Pulmonary artery endothelial cell (primary cell): Measurements from ENCODE around the gene CORO1C. TPM values are rescaled to one million over a fixed set of nuclear protein-coding genes. Genes with fewer than 3 reads are reported as not detected.
"Not testable (repeated sequence)": the region's sequence is repeated elsewhere in the genome, so short reads cannot be mapped to it uniquely, and the experiment has no call there.

Source experiments
- DNase-seq: peaks from one replicate; pipeline ENCODE4 v3.0.0-alpha.2; 2011; ENCODE audit warnings: low read depth, low spot score
- total RNA-seq: library from RNA; depleted of rRNA; stranded (reverse); fragments of >200 nt; gene quantifications from 2 replicates; pipeline ENCODE4 v1.2.3, GENCODE V29; 2014

CORO1C gene
- 278 and 297 TPM in 2 replicates for total RNA-seq

DNA sequence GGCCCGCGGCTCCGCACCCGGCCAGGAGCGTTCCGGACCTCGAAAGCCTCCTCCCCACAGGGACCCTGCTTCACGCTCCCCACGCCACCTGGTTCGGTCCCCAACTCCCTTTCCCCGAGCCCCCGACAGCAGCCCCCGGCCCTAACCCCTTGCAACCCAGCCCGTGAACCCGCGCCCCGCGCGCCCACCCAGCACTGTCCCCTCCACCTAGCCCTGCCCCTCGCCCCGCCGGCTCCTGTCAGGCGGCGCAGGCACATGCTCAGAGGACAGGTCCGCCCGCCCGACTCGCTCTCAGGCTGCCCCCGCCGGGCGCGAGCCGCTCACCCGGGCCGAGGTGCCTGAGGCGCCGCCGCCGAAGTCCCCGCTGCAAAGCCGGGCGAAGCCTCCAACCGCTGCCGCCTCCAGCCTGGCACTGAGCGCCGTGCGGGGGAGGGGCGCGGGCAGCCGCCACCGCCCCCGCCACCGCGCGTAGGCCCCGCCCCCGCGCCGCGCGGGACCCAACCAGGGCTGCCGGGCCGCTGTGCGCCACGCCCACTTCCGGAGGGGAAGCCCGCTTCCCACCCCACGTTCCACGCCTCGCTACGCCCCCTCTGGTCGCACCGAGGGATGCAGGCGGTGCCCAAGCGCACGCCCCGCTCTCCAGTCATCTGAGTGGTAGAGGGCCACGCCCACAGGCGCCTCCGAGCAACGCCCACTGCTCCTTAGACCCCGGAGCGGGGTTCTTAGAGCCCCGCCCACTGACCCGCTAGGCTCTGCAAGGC lies at the start of gene CORO1C:
Gene CORO1C, minus strand, starts transcription at position 414 of the 761 bp plus-strand sequence. CDS start 30,200 bp downstream, outside the sequence.
- peak; percentile 83 for DNase-seq

DNA sequence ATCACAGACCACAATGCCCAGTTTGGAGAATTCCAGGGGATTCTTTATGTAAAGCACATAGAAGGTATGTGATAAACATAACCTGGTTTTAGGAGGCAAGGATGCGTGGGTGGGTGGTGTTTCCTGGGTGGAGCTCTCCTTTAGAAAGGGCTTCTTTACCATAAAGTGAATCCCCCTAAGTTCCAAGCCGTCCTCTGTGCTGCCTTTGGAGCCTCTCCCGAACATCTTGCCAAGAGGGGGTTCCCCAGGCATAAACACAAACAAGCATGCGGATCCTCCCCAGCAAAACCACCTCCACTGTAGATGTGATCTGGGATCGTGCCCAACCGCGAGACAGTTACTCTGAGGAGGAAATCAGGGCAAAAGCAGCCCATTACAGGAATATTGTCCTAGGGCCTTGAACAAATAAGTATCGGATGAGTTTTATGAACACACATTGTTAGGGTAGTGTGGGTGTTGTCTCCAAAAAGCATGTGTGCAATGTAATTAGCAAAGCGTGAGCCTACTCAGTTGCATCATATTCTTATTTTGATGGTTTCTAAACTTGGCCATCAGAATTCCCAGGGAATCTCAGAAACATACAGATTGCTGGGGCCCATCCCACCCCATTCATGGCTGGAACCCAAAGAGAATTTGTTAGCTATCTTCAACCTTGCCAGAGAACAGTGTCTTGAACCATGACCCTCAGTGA lies 48.8 kb upstream of the CORO1C start:
- no peak for DNase-seq

DNA sequence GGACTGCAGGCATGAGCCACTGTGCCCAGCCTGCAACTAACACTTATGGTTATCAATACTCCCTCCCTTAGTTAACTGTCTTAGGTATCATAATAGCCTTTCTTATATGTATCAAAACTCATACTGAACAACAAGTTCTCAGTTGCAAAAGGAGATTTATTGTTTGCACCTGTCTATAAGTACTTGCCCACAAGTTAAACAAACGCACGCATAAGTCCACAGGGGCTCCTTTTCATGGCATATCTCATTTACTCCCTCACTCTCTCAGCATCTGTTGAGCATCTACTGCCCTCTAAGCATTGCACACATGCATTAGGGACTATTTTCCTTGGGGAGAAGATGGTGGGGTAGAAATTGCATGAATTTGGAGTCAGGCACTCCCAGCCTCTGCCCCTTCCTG lies 46.7 kb upstream of the CORO1C start:
- no peak for DNase-seq

DNA sequence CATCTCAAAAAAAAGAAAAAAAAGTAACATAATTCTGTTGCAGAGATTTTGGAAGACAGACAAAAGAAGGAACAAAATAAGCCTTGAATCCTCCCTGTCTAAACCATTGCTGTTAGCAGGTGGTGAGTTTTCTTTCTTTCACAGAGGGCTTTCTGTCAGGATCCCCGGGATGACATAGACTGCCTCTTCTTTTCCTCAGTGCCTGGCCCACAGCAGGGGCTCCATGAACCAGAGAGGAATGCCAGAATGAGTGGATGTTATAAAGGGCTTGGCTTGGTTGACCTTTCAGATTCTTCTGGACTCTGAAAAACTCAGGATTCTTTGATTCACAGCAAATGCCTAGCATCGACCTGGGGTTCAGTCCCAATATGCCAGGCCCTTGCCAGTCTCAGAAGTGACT lies 45.8 kb upstream of the CORO1C start:
- no peak for DNase-seq

DNA sequence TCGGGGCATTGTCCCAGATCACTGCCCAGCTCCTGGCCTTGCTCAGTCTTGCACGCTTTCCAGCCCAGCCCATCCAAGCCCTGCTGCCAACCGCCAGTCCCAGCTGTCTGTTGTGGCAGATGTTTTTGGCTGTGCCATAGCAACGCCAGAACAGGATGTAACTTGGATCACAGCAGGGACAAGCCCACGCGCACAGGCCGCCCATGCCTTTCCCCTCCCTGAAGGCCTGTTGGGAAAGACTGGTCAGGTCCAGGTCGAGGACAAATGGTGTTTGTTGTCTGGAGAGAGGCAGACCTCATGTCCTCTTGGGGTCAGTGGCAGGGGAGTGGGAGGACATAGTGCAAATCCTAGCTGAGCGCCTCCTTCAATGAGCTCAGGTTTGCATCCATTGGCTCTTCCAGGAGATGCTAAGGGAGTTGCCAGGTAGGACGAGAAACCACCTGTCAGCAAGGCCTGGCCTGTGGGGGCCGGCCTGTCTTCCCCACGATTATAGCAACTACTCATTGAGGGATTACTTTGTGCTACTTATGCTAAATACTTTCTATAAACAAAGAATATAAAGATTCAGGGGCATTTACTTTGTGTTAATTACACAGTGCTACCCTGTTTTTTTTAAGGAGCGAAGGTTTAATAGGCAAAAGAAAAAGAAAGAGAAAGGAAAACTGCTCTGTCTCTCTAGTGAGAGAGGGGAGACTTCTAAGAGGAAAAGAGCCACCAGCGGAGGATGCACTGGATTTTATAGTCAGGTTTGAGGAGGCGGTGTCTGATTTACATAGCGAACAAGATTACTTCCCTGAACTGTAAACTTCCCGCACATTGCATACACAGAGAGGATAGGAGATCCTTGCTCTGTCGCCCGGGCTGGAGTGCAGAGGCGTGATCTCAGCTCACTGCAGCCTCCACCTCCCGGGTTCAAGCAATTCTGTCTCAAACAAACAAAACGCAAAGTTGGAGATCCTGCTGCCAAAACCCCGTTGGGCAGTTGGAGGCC lies 42.8 kb upstream of the CORO1C start:
- DNase-seq, result peak; percentile 52

DNA sequence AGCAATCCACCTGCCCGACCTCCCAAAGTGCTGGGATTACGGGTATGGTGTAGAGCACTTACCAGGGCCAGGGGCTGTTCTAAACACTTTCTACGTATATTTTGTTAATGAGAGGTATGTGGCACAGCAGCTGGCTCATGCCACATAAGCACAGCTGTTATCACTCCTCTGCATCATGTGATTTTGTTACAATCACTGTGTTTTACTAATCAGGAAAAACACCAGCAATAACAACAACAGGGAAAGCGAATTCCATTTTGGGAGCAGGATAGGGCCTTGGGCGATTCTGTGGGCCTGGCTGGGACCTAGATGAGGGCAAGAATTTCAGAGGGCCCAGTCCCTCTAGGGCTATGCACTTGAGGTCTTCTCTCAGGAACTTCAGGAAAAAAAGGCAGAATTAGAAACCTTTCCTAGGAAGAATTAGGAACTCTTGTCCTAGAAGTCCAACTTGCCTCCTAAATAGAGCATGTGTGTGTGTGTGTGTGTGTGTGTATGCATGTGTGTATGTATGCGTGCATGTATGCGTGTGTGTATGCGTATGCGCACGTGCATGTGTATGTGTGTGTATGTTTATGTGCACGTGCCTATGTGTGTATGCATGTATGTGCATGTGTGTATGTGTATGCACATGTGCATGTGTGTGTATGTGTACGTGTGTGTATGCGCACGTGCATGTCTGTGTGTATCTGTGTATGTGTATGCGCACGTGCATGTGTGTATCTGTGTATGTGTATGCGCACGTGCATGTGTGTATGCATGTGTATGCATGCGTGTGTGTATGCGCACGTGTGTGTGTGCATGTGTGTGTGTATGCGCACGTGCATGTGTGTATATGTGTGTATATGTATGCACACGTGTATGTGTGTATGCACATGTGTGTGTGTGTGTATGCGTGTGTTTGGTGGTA lies 41.8 kb upstream of the CORO1C start:
- DNase-seq, result no peak

DNA sequence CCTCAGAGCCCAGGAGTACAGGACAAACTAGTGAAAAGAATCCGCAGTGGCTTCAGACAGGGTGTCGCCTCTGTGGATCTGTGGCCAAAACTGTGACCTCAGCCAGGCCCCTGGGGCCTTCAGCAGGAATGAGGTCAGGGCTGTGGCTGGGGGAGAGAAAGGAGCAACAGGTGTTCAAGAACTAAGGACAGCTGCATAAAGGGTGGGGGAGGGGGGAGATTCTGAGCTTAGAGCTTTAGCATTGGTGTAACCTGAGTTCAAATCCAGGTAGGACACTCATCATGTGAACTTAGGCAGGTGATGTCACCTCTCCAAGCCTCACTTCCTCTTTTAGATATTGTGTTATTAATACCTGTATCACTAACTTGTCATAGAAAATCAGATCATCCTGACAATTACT lies 40.9 kb upstream of the CORO1C start:
- DNase-seq, result no peak

DNA sequence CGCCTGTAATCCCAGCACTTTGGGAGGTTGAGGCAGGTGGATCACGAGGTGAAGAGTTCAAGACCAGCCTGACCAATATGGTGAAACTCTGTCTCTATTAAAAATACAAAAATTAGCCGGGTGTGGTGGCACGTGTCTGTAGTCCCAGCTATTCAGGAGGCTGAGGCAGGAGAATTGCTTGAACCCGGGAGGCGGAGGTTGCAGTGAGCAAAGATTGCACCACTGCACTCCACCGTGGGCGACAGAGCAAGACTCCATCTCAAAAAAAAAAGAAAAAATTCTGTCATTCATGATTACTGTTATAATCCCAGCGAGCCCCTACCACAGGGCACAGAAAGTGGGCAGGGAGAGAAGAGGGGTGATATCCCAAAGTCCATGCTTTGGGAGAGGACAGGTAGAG lies 40.5 kb upstream of the CORO1C start:
- DNase-seq, result not testable (repeated sequence)

DNA sequence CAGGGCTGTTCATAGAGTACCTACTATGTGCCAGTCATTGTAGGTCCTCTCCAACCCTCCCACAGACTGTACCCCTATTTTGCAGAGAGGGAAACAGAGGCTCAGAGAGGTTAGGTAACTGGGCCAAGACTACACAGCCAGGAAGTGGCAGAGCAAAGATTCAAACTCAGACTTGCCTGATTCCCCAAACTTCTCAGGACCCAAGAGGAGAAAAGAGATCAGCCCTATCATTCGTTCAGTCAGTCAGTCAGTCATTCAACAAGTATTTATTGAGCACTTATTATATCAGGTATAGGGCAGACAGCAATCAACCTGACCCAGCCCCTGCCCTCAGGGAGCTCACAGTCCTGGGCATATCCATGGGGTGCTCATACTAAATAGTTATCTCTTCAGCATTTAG lies 39.6 kb upstream of the CORO1C start:
- DNase-seq, result no peak

DNA sequence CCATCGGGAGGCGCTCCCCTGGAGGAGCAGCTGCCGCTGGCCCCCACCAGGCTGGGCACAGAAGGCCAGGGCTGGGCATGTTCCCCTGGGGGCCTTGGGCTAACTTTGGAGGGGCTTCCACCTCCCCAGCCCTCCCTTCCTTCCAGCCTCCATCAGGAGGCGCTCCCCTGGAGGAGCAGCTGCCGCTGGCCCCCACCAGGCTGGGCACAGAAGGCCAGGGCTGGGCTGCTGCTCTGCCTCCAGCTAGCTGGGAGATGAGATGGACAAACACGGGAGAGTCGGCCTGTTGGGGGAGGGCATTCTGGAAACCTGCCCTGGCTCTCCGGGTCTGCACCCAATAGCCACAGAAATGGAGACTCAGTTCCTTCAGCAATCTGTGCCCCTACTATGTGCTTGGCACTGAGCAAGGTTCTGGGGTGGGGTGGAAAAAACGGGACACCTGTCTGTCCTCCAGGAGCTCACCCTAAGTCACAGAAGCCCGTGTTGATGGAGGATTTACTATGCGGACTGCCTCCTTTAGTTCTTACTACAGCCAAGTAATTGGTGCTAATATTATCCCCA lies 39.0 kb upstream of the CORO1C start:
- no peak for DNase-seq

DNA sequence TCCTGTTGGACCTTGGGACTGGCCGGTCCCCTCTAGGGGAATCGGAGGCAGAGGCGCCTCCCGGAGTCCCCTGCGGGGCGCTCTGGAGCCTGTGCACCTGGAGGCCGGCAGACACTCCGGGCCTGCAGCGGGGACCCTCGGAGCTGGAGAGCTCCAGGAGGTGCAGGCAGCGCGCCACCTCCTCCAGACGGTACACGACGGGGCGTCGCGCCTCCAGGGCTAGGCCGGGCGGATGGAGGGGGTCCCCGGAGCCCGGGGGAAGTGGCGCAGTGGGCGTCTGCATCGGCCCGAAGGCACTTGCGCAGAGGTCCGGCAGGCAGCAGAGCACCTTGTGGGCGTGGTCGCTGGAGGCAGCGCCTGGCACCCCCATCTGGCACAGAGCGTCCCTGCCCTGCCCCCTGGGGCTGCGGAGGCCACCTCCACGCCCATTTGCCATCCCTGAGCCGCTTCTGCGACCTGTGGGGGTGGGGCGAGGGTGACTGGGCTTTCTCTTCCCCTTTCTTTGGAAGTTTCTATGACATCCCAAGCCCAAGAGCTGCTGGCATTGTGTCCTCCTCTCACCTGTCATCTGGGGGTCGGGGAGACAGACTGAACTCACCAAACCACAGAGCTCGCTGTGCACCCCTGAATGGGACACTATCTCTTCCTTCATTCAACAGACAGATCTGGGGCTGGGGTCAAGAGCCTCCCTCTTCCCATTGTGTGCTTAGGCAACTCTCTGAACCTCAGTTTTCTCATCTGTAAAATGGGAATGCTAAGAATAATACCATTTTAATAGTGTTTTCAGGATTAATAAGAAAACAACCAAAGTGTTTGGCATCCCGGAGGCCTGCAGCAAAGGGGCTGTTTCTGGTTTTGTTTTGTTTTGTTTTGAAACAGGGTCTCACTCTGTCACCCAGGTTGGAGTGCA lies 37.5 kb upstream of the CORO1C start:
- DNase-seq, result no peak

DNA sequence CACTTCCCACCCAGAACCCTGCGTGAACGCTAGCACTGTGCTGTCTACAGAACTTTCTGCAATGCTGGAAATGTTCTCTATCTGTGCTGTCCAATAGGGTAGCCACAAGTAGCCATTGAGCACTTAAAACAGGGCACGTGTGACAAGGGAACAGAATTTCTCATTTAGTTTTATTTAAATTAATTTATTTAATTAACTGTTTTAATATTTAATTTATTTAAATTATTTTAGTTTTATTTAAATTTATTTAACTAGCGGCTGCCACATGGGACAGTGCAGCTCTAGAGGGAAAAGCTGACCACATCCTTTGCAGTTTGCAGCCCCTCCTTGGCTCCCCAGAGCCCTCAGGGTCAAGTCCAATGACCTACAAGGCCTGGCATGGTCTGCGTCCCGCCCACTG lies 35.0 kb upstream of the CORO1C start:
- DNase-seq, result no peak

DNA sequence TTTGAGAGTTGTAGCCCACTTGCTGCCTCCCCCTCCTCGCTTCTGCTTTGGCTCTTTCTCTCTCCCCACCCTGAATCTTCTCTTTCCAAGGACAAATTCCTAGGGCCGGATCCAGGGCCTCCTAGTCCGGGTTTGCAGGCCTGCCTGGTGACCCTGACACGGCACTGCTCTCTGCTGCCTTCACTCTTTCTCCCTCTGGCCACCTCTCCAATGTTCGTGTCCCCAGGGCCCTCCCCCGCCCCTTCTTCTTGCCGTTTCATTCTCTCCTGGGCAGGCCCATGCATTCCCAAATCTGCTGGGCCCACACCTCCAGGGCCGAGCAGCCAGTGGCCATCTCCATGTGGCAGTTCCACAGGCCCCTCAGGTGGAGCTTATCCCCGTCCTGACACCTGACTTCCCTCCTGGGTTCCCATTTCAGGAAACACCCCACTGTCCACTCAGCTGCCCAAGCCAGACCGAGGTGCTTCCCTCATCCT lies 34.0 kb upstream of the CORO1C start:
- DNase-seq, result no peak

DNA sequence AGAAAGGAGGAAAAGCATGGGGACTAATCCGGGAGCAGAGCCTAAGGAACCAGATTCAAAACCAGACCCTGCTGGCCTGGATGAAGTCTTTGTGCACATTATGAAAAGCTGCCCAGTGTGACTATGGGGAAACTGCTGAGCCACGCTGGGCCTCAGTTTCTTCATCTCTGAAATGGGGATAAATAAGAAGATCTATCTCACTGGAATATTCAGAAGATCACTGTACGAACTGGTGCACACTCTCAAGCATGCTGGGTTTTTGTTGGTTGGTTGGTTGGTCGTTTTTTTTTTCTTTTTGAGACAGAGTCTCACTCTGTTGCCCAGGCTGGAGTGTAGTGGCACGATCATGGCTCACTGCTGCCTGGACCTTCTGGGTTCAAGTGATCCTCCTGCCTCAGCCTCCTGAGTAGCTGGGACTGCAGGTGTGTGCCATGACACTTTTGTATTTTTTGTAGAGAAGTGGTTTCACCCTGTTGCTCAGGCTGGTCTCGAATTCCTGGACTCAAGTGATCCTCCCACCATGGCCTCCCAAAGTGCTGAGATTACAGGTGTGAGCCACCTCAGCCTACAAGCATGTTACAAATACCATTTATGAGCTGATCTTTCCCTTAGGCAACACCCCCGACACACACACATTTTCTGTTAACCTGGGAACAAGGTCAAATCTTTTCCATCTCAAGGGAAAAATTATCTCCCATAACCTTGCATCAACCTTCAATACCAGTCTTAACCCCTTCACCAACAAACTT lies 33.4 kb upstream of the CORO1C start:
- DNase-seq, result no peak

DNA sequence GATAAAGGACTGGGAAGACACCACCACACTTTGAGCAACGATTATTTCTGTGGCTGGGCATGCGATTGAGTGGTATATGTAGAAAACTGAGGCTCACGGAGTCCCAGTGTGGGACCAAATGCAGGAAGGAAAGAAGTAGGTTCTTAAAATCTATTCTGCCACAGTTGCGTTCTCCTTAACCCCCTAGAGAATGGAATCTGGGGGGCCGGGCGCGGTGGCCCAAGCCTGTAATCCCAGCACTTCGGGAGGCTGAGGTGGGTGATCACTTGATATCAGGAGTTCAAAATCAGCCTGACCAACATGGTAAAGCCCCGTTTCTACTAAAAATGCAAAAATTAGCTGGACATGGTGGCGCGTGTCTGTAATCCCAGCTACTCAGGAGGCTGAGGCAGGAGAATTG lies 29.9 kb upstream of the CORO1C start:
- no peak for DNase-seq

DNA sequence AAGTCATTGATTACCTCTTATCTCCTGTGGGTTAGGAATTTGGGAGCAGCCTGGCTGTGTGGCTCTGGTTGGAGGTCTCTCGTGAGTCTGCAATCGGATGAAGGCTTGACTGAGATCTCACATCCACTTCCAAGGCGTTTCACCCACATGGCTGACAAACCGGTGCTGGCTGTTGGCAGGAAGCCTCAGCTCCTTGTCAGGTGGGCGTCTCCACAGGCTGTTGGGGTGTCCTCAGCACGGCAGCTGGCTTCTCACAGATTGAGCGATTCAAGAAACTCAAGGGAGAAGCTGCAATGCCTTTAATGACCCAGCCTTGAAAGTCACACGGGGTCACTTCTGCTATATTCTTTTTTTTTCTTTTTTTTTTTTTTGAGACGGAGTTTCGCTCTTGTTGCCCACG lies 28.6 kb upstream of the CORO1C start:
- DNase-seq, result no peak

DNA sequence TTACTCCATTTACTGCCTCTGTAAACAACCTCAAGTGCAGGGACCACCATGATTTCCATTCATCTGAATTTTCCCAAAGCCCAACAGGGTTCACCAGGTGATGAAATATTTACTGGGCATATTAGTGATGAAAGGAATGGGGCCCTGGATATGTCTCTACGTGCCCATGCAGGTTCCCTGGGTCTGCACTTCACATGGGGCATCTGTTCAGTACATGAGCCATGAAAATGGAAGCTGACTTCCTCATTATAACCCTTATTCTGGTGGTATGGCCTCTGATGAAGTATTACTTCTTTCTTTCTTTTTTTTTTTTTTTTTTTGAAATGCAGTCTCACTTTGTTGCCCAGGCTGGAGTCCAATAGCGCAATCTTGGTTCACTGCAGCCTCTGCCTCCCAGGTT lies 26.5 kb upstream of the CORO1C start:
- DNase-seq, result no peak

DNA sequence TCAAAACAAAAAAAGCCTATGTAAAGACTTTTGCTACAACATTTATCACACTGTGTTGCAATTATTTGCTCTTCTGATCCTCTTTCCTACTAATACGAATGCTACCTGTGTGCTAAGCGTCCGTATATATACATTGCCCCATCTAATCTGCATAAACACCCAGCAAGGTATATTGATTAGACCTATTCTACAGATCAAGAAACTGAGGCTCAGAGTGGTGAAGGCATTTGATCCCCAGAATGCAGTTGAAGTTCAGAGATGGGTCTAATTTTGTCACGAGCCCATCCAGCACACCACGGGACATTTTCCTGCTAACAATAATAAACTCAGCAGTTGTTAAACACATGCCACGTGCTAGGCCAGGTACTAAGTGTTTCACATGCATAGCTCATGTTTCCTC lies 25.1 kb upstream of the CORO1C start:
- no peak for DNase-seq

DNA sequence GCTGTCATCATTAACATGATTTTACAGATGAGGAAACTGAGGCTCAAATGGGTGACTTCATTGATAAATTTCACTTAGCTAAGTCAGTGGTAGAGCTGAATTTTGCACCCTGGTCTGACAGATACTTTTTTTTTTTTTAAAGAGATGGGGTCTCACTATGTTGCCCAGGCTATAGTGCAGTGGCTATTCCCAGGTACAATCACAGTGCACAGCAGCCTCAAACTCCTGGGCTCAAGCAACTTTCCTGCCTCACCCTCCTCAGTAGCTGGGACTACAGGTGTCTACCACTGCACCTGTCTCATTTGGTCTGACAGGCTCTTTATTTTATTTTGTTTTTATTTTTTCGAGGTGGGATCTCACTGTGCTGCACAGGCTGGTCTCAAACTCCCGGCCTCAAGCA lies 24.2 kb upstream of the CORO1C start:
- DNase-seq, result no peak
